ENCODE measurements around the gene TARM1. TPM values are rescaled to one million over a fixed set of nuclear protein-coding genes. Genes with fewer than 3 reads are reported as not detected.

The TARM1 gene
- total and polyA plus RNA-seq, 2 of the 8 experiments (the other 6 are each of a cell fraction or from before 2014, with no cell fraction given): not detected

DNA sequence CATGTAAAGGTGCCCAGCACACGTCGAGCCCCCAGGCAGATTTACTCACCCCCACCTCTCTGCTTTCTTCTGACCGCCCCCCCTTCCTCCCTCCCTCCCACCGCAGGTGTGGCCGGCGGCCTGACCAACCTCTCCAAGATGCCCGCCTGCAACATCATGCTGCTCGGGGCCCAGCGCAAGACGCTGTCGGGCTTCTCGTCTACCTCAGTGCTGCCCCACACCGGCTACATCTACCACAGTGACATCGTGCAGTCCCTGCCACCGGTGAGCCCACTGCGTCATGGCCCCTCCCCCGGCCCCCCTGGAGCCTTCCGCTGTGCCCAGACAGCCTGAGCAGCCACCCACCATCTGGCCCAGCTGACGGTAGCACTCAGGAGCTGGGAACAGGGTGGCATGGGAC lies 43.2 kb upstream of the TARM1 start (continued):
- TF ChIP-seq, protein P1, sequence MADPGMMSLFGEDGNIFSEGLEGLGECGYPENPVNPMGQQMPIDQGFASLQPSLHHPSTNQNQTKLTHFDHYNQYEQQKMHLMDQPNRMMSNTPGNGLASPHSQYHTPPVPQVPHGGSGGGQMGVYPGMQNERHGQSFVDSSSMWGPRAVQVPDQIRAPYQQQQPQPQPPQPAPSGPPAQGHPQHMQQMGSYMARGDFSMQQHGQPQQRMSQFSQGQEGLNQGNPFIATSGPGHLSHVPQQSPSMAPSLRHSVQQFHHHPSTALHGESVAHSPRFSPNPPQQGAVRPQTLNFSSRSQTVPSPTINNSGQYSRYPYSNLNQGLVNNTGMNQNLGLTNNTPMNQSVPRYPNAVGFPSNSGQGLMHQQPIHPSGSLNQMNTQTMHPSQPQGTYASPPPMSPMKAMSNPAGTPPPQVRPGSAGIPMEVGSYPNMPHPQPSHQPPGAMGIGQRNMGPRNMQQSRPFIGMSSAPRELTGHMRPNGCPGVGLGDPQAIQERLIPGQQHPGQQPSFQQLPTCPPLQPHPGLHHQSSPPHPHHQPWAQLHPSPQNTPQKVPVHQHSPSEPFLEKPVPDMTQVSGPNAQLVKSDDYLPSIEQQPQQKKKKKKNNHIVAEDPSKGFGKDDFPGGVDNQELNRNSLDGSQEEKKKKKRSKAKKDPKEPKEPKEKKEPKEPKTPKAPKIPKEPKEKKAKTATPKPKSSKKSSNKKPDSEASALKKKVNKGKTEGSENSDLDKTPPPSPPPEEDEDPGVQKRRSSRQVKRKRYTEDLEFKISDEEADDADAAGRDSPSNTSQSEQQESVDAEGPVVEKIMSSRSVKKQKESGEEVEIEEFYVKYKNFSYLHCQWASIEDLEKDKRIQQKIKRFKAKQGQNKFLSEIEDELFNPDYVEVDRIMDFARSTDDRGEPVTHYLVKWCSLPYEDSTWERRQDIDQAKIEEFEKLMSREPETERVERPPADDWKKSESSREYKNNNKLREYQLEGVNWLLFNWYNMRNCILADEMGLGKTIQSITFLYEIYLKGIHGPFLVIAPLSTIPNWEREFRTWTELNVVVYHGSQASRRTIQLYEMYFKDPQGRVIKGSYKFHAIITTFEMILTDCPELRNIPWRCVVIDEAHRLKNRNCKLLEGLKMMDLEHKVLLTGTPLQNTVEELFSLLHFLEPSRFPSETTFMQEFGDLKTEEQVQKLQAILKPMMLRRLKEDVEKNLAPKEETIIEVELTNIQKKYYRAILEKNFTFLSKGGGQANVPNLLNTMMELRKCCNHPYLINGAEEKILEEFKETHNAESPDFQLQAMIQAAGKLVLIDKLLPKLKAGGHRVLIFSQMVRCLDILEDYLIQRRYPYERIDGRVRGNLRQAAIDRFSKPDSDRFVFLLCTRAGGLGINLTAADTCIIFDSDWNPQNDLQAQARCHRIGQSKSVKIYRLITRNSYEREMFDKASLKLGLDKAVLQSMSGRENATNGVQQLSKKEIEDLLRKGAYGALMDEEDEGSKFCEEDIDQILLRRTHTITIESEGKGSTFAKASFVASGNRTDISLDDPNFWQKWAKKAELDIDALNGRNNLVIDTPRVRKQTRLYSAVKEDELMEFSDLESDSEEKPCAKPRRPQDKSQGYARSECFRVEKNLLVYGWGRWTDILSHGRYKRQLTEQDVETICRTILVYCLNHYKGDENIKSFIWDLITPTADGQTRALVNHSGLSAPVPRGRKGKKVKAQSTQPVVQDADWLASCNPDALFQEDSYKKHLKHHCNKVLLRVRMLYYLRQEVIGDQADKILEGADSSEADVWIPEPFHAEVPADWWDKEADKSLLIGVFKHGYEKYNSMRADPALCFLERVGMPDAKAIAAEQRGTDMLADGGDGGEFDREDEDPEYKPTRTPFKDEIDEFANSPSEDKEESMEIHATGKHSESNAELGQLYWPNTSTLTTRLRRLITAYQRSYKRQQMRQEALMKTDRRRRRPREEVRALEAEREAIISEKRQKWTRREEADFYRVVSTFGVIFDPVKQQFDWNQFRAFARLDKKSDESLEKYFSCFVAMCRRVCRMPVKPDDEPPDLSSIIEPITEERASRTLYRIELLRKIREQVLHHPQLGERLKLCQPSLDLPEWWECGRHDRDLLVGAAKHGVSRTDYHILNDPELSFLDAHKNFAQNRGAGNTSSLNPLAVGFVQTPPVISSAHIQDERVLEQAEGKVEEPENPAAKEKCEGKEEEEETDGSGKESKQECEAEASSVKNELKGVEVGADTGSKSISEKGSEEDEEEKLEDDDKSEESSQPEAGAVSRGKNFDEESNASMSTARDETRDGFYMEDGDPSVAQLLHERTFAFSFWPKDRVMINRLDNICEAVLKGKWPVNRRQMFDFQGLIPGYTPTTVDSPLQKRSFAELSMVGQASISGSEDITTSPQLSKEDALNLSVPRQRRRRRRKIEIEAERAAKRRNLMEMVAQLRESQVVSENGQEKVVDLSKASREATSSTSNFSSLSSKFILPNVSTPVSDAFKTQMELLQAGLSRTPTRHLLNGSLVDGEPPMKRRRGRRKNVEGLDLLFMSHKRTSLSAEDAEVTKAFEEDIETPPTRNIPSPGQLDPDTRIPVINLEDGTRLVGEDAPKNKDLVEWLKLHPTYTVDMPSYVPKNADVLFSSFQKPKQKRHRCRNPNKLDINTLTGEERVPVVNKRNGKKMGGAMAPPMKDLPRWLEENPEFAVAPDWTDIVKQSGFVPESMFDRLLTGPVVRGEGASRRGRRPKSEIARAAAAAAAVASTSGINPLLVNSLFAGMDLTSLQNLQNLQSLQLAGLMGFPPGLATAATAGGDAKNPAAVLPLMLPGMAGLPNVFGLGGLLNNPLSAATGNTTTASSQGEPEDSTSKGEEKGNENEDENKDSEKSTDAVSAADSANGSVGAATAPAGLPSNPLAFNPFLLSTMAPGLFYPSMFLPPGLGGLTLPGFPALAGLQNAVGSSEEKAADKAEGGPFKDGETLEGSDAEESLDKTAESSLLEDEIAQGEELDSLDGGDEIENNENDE (IDR thresholded peaks at IDR 0.05; ENCODE audit: insufficient replicate concordance, low read length): no peak
- TF ChIP-seq CREB1 (IDR thresholded peaks at IDR 0.05) (no peak), RBBP5 (IDR thresholded peaks at IDR 0.05; ENCODE audit: borderline replicate concordance, low read depth, low read length) (no peak)
